HepG2 (cell line): Measurements from ENCODE around the gene CHP1. TPM values are rescaled to one million over a fixed set of nuclear protein-coding genes. Genes with fewer than 3 reads are reported as not detected.
A peak's percentile ranks its signal among the peaks of the same experiment; 100 is the strongest.

Experiments used
- ATF1 ChIP-seq: IDR thresholded peaks from 2 replicates; pipeline ENCODE4 v1.6.1; 2016; ENCODE audit warnings: mild to moderate bottlenecking, control low read depth
- HHEX ChIP-seq: IDR thresholded peaks from 2 replicates; pipeline ENCODE4 v1.6.1; 2016; ENCODE audit warnings: control low read depth
- IRX3 ChIP-seq: sonication (generic); formaldehyde crosslinking; IDR thresholded peaks from 2 replicates; pipeline ENCODE4 v1.8.1; 2023; ENCODE audit warnings: mild to moderate bottlenecking, low read depth, missing genetic modification reagents, borderline replicate concordance
- KLF15 ChIP-seq: sonication (generic); formaldehyde crosslinking; IDR thresholded peaks from 2 replicates; pipeline ENCODE4 v1.8.1; 2023; ENCODE audit warnings: borderline replicate concordance, mild to moderate bottlenecking, inconsistent platforms, missing genetic modification reagents, mixed read lengths
- SRSF1 ChIP-seq: fragments of 200-400 bp; formaldehyde crosslinking; optimal IDR thresholded peaks from 2 replicates; pipeline ENCODE3; 2017; ENCODE audit warnings: mild to moderate bottlenecking, low read depth, low read length, moderate library complexity
- ZNF530 ChIP-seq: sonication (generic); formaldehyde crosslinking; IDR thresholded peaks from 2 replicates; pipeline ENCODE4 v1.5.0; 2020; ENCODE audit warnings: low read depth, mild to moderate bottlenecking, missing genetic modification reagents
- ZNF580 ChIP-seq: IDR thresholded peaks from 2 replicates; pipeline ENCODE4 v1.6.1; 2016; ENCODE audit warnings: low read depth, borderline replicate concordance
- ZZZ3 ChIP-seq: sonication (generic); formaldehyde crosslinking; IDR thresholded peaks from 2 replicates; pipeline ENCODE4 v1.4.0; 2020; ENCODE audit warnings: missing genetic modification reagents, mild to moderate bottlenecking, borderline replicate concordance
- polyA plus RNA-seq, 8 experiments: library from polyadenylated mRNA; depleted of rRNA in 3 of 8; stranded (reverse) in 7 of 8; unstranded in 1 of 8; fragments of >200 nt; fragmentation: Illumina TruSeq in 4 of 8; extraction: Trizol in 4 of 8; gene quantifications; 2 replicates each; pipeline versions ENCODE4 v1.2.1 to v1.2.3, GENCODE V29; 2011 to 2016; ENCODE audit warnings: low read depth in 4 of 8, missing spikeins in 1 of 8, mixed read lengths in 1 of 8; ENCODE audit not compliant: insufficient read depth in 1 of 8
- total RNA-seq, 5 experiments: library from RNA; depleted of rRNA; stranded (reverse); fragments of >200 nt; fragmentation: Illumina TruSeq; extraction: Trizol; gene quantifications; 2 replicates each; pipeline ENCODE4 v1.2.3, GENCODE V29; 2016; ENCODE audit warnings: low read depth in 1 of 5
- TF ChIP-seq, protein P1 (sequence below): sonication (generic); formaldehyde crosslinking; IDR thresholded peaks from 2 replicates; pipeline ENCODE4 v1.5.1; 2020; ENCODE audit warnings: missing genetic modification reagents, mild to moderate bottlenecking, borderline replicate concordance
- TF ChIP-seq, protein P2 (sequence below): sonication (generic); formaldehyde crosslinking; IDR thresholded peaks from 2 replicates; pipeline ENCODE4 v1.4.0; 2020; ENCODE audit warnings: mild to moderate bottlenecking, missing genetic modification reagents, borderline replicate concordance
- TF ChIP-seq, protein P3 (sequence below): sonication (generic); formaldehyde crosslinking; IDR thresholded peaks from 2 replicates; pipeline ENCODE4 v1.4.0; 2020; ENCODE audit warnings: mild to moderate bottlenecking, missing genetic modification reagents, borderline replicate concordance
- TF ChIP-seq, protein P4 (sequence below): sonication (generic); formaldehyde crosslinking; IDR thresholded peaks from 2 replicates; pipeline ENCODE4 v1.4.0; 2020; ENCODE audit warnings: mild to moderate bottlenecking, missing genetic modification reagents
- TF ChIP-seq, protein P5 (sequence below): sonication (generic); formaldehyde crosslinking; IDR thresholded peaks from 2 replicates; pipeline ENCODE4 v1.4.0; 2020; ENCODE audit warnings: missing genetic modification reagents

Gene CHP1
- total and polyA plus RNA-seq, 2 of the 13 experiments (the other 11 are each of a cell fraction or from before 2014, with no cell fraction given), result 49.6 to 76.4 TPM

DNA sequence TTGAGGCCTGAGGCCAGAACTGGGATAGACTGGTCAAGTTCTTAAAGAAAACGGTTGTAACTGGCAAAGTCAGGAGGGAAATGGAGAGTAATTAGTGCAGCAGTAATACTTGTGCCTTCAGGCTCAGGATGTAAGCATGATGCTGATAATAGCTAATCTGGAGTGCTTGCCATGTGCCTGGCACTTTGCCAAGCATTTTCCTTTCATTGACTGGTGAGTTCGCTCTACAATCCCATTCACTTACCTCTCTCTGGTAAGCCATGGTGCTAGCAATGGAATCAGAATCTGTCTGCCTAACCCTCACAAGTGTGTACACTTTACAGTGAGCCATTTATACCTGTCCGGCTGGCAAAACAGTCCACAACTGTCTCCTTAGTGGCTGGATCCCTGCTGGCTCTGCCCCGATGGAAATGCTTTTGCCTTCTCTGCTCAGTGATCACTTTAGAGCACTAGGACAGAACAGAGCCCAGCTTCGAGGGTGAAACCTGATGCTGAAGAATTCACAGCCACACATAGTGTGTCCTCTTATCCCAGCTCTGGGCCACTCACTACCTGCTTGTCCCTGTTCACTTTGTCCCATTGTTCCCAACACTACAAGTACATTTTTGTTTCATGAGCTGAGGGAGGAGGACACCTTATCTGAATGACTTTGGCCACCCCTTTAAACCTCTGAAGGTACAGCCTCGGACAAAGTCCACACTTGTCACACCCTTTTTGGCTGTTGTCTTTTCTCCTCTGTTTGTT lies 10.3 kb downstream of the CHP1 start (continued):
- TF ChIP-seq, protein P1, sequence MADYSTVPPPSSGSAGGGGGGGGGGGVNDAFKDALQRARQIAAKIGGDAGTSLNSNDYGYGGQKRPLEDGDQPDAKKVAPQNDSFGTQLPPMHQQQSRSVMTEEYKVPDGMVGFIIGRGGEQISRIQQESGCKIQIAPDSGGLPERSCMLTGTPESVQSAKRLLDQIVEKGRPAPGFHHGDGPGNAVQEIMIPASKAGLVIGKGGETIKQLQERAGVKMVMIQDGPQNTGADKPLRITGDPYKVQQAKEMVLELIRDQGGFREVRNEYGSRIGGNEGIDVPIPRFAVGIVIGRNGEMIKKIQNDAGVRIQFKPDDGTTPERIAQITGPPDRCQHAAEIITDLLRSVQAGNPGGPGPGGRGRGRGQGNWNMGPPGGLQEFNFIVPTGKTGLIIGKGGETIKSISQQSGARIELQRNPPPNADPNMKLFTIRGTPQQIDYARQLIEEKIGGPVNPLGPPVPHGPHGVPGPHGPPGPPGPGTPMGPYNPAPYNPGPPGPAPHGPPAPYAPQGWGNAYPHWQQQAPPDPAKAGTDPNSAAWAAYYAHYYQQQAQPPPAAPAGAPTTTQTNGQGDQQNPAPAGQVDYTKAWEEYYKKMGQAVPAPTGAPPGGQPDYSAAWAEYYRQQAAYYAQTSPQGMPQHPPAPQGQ (CRISPR knock-in tag), result no peak
- TF ChIP-seq ZZZ3, result no peak
- TF ChIP-seq, protein P2, sequence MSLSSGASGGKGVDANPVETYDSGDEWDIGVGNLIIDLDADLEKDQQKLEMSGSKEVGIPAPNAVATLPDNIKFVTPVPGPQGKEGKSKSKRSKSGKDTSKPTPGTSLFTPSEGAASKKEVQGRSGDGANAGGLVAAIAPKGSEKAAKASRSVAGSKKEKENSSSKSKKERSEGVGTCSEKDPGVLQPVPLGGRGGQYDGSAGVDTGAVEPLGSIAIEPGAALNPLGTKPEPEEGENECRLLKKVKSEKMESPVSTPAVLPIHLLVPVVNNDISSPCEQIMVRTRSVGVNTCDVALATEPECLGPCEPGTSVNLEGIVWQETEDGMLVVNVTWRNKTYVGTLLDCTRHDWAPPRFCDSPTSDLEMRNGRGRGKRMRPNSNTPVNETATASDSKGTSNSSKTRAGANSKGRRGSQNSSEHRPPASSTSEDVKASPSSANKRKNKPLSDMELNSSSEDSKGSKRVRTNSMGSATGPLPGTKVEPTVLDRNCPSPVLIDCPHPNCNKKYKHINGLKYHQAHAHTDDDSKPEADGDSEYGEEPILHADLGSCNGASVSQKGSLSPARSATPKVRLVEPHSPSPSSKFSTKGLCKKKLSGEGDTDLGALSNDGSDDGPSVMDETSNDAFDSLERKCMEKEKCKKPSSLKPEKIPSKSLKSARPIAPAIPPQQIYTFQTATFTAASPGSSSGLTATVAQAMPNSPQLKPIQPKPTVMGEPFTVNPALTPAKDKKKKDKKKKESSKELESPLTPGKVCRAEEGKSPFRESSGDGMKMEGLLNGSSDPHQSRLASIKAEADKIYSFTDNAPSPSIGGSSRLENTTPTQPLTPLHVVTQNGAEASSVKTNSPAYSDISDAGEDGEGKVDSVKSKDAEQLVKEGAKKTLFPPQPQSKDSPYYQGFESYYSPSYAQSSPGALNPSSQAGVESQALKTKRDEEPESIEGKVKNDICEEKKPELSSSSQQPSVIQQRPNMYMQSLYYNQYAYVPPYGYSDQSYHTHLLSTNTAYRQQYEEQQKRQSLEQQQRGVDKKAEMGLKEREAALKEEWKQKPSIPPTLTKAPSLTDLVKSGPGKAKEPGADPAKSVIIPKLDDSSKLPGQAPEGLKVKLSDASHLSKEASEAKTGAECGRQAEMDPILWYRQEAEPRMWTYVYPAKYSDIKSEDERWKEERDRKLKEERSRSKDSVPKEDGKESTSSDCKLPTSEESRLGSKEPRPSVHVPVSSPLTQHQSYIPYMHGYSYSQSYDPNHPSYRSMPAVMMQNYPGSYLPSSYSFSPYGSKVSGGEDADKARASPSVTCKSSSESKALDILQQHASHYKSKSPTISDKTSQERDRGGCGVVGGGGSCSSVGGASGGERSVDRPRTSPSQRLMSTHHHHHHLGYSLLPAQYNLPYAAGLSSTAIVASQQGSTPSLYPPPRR, result no peak
- no peak for TF ChIP-seq ATF1
- TF ChIP-seq, protein P3, sequence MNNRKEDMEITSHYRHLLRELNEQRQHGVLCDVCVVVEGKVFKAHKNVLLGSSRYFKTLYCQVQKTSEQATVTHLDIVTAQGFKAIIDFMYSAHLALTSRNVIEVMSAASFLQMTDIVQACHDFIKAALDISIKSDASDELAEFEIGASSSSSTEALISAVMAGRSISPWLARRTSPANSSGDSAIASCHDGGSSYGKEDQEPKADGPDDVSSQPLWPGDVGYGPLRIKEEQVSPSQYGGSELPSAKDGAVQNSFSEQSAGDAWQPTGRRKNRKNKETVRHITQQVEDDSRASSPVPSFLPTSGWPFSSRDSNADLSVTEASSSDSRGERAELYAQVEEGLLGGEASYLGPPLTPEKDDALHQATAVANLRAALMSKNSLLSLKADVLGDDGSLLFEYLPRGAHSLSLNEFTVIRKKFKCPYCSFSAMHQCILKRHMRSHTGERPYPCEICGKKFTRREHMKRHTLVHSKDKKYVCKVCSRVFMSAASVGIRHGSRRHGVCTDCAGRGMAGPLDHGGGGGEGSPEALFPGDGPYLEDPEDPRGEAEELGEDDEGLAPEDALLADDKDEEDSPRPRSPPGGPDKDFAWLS (CRISPR knock-in tag), result no peak
- TF ChIP-seq SRSF1, result no peak
- TF ChIP-seq, protein P4, sequence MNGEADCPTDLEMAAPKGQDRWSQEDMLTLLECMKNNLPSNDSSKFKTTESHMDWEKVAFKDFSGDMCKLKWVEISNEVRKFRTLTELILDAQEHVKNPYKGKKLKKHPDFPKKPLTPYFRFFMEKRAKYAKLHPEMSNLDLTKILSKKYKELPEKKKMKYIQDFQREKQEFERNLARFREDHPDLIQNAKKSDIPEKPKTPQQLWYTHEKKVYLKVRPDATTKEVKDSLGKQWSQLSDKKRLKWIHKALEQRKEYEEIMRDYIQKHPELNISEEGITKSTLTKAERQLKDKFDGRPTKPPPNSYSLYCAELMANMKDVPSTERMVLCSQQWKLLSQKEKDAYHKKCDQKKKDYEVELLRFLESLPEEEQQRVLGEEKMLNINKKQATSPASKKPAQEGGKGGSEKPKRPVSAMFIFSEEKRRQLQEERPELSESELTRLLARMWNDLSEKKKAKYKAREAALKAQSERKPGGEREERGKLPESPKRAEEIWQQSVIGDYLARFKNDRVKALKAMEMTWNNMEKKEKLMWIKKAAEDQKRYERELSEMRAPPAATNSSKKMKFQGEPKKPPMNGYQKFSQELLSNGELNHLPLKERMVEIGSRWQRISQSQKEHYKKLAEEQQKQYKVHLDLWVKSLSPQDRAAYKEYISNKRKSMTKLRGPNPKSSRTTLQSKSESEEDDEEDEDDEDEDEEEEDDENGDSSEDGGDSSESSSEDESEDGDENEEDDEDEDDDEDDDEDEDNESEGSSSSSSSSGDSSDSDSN (CRISPR knock-in tag), result no peak
- TF ChIP-seq ZNF580, result 0 out of 2 replicates have a peak, but pooled peaks have one; percentile 23
- TF ChIP-seq ZNF530 (CRISPR knock-in tag), result no peak
- no peak for TF ChIP-seq IRX3 (CRISPR knock-in tag)
- no peak for TF ChIP-seq HHEX (CRISPR knock-in tag)
- TF ChIP-seq KLF15 (CRISPR knock-in tag), result no peak
- TF ChIP-seq, protein P5, sequence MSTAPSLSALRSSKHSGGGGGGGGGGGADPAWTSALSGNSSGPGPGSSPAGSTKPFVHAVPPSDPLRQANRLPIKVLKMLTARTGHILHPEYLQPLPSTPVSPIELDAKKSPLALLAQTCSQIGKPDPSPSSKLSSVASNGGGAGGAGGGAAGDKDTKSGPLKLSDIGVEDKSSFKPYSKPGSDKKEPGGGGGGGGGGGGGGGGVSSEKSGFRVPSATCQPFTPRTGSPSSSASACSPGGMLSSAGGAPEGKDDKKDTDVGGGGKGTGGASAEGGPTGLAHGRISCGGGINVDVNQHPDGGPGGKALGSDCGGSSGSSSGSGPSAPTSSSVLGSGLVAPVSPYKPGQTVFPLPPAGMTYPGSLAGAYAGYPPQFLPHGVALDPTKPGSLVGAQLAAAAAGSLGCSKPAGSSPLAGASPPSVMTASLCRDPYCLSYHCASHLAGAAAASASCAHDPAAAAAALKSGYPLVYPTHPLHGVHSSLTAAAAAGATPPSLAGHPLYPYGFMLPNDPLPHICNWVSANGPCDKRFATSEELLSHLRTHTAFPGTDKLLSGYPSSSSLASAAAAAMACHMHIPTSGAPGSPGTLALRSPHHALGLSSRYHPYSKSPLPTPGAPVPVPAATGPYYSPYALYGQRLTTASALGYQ (CRISPR knock-in tag), result no peak
